Astrocyte (in vitro differentiated cells and primary cell): ENCODE data around the gene NACC1. TPM values are rescaled to one million over a fixed set of nuclear protein-coding genes. Genes with fewer than 3 reads are reported as not detected.
A peak's percentile ranks its signal among the peaks of the same experiment; 100 is the strongest.

Experiments used
- DNase-seq: peaks from one replicate; pipeline ENCODE4 v3.0.0-alpha.2; 2010; ENCODE audit warnings: low read depth
- FAIRE-seq: peaks from 2 replicates; lab custom pipeline; 2011; peaks lifted over from hg19 to GRCh38; lab: Jason Lieb, UNC
- H2AFZ ChIP-seq: 2 replicates; pipeline ENCODE4 v1.6.0; 2012; ENCODE audit warnings: low read depth, low read length, inconsistent platforms
- H3K27ac ChIP-seq: 2 replicates; pipeline ENCODE4 v1.5.1; 2011; ENCODE audit warnings: low read depth, low read length, inconsistent platforms
- H3K27me3 ChIP-seq: 2 replicates; pipeline ENCODE4 v1.6.0; 2011; ENCODE audit warnings: low read length, inconsistent platforms; ENCODE audit not compliant: insufficient read depth
- H3K36me3 ChIP-seq: 2 replicates; pipeline ENCODE4 v1.5.1; 2011; ENCODE audit warnings: low read length, inconsistent platforms; ENCODE audit not compliant: insufficient read depth
- H3K4me1 ChIP-seq: 2 replicates; pipeline ENCODE4 v1.5.1; 2011; ENCODE audit warnings: low read length, inconsistent platforms; ENCODE audit not compliant: insufficient read depth
- H3K4me2 ChIP-seq: 2 replicates; pipeline ENCODE4 v1.6.0; 2012; ENCODE audit warnings: low read length, inconsistent platforms
- H3K4me3 ChIP-seq: 2 replicates; pipeline ENCODE4 v1.5.1; 2011; ENCODE audit warnings: low read depth, mild to moderate bottlenecking, low read length, inconsistent platforms; ENCODE audit not compliant: insufficient read depth
- H3K79me2 ChIP-seq: 2 replicates; pipeline ENCODE4 v1.6.0; 2012; ENCODE audit warnings: mild to moderate bottlenecking, low read length, inconsistent platforms; ENCODE audit not compliant: insufficient read depth
- H3K9ac ChIP-seq: 2 replicates; pipeline ENCODE4 v1.6.0; 2012; ENCODE audit warnings: mild to moderate bottlenecking, low read length, inconsistent platforms
- H3K9me3 ChIP-seq: 2 replicates; pipeline ENCODE4 v1.5.1; 2012; ENCODE audit warnings: low read depth, mild to moderate bottlenecking, low read length, inconsistent platforms; ENCODE audit not compliant: insufficient read depth
- H4K20me1 ChIP-seq: 2 replicates; pipeline ENCODE4 v1.6.0; 2012; ENCODE audit warnings: low read length, inconsistent platforms; ENCODE audit not compliant: insufficient read depth
- H3K27ac Mint-ChIP-seq: one replicate; pipeline ENCODE4 v1.8.0; 2021; ENCODE audit warnings: mild to moderate bottlenecking, mixed read lengths; ENCODE audit not compliant: unreplicated experiment
- H3K27me3 Mint-ChIP-seq: one replicate; pipeline ENCODE4 v1.8.0; 2021; ENCODE audit warnings: low read depth, mixed read lengths; ENCODE audit not compliant: unreplicated experiment
- H3K36me3 Mint-ChIP-seq: one replicate; pipeline ENCODE4 v1.8.0; 2021; ENCODE audit warnings: low read depth, mixed read lengths; ENCODE audit not compliant: unreplicated experiment
- H3K4me1 Mint-ChIP-seq: one replicate; pipeline ENCODE4 v1.8.0; 2021; ENCODE audit warnings: low read depth, mixed read lengths; ENCODE audit not compliant: unreplicated experiment
- H3K4me3 Mint-ChIP-seq: one replicate; pipeline ENCODE4 v1.8.0; 2021; ENCODE audit warnings: mild to moderate bottlenecking, moderate library complexity, mixed read lengths; ENCODE audit not compliant: unreplicated experiment
- H3K9me3 Mint-ChIP-seq: one replicate; pipeline ENCODE4 v1.8.0; 2021; ENCODE audit warnings: mild to moderate bottlenecking, mixed read lengths; ENCODE audit not compliant: unreplicated experiment
- EZH2 ChIP-seq: IDR thresholded peaks from 2 replicates; pipeline ENCODE4 v1.6.1; 2012; ENCODE audit warnings: mild to moderate bottlenecking, low read length, inconsistent platforms; ENCODE audit not compliant: insufficient read depth
- total RNA-seq: library from RNA; stranded (reverse); gene quantifications from 2 replicates; pipeline ENCODE4 v1.2.1, GENCODE V29; 2021
- TF ChIP-seq, protein P1 (sequence below): IDR thresholded peaks from 2 replicates; pipeline ENCODE4 v1.5.1; 2011; ENCODE audit warnings: low read depth, mild to moderate bottlenecking, inconsistent platforms, low read length, moderate library complexity; ENCODE audit not compliant: insufficient read depth

Gene NACC1
- total RNA-seq, 1 donor from 2014 or later = 104 TPM

DNA sequence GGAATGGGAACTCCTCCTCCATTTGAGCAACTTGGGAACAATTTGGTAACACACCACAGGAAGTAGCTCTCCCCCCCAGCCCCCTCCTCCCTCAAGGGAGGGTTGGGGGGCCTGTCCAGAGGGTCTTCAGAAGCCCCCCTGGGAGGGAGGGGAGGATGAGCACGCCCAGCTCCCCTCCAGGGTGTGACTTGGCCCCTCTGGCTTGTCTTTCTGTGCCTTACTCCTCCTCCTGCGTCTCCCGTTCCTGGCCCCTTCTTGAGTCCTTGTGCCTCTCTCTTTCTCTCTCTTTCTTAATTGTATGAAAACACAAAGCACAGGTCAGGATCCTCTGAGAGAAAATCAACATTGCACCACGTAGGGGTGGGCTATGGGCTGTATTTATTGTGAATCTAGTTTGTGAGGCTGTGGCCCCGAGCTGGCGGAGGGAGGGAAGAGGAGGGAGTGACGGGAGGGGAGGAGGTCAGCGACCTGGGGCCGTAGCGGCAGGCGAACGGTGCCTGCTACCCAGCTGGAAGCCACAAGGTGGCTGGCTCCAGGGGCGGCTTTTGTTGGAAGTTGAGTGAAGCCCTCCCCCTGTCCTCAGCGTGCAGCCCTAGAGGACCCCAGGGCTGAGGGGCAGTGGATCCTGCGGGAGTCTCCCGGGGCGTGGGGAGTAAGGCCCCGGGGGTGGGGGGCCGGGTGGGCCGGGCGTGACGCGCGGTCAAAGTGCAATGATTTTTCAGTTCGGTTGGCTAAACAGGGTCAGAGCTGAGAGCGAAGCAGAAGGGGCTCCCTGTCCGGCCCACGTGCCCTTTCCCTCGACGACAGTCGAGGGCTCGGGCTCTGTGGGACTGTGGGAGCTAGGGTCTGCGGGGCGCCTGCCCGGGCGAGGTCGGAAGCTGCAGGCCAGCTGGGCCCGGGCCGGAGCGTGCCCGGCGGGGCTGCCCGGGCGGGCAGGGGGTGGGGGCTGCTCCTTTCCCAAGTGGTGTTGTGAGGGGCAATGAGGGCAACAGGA is 21.8 kb upstream of the NACC1 start:
- H3K4me2 ChIP-seq = no peak overlapping the region
- H3K9ac ChIP-seq = no peak overlapping the region
- Mint-ChIP-seq H3K4me3 (peak overlapping the region; percentile 54), H3K27ac (peak overlapping the region; percentile 5), H3K36me3 (peaks cover 6% of the 10 kb centered on the region), H3K4me1 (peaks cover 14% of the 10 kb centered on the region), H3K9me3 (peaks cover 10% of the 10 kb centered on the region), H3K27me3 (peaks cover 34% of the 10 kb centered on the region)
- TF ChIP-seq EZH2 = no peak
- TF ChIP-seq, protein P1, sequence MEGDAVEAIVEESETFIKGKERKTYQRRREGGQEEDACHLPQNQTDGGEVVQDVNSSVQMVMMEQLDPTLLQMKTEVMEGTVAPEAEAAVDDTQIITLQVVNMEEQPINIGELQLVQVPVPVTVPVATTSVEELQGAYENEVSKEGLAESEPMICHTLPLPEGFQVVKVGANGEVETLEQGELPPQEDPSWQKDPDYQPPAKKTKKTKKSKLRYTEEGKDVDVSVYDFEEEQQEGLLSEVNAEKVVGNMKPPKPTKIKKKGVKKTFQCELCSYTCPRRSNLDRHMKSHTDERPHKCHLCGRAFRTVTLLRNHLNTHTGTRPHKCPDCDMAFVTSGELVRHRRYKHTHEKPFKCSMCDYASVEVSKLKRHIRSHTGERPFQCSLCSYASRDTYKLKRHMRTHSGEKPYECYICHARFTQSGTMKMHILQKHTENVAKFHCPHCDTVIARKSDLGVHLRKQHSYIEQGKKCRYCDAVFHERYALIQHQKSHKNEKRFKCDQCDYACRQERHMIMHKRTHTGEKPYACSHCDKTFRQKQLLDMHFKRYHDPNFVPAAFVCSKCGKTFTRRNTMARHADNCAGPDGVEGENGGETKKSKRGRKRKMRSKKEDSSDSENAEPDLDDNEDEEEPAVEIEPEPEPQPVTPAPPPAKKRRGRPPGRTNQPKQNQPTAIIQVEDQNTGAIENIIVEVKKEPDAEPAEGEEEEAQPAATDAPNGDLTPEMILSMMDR = no peak
- H3K4me1 ChIP-seq = peaks cover 31% of the 10 kb centered on the region
- FAIRE-seq (no peak), DNase-seq (no peak)
- no peaks in the 10 kb centered on the region for H3K79me2 ChIP-seq
- H2AFZ ChIP-seq = no peak overlapping the region
- peaks cover 6% of the 10 kb centered on the region for H4K20me1 ChIP-seq
- no peaks in the 10 kb centered on the region for H3K36me3 ChIP-seq
- no peak overlapping the region for H3K4me3 ChIP-seq
- no peaks in the 10 kb centered on the region for H3K9me3 ChIP-seq
- no peak overlapping the region for H3K27ac ChIP-seq
- no peaks in the 10 kb centered on the region for H3K27me3 ChIP-seq

DNA sequence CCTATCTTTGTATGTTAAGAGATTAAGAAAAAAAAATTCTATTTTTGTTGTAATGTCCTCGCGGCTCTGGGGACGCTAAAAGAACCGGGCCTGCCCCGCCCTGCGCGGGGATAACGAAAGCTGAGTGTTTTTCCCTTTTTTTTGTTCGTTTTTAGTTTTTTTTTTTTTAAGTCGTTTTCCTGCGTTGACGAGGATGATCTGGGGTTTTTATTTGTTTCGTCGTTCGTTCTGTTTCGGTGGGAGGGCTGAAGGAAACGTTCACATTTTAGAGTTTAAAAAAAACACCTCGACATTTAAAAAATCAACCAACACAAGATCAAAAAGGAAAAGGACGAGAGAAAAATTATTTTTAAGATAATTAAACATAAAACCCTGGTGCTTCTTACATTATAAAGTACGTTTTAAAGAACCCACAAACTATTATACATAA is 21.0 kb upstream of the NACC1 start:
- no peak overlapping the region for H3K9ac ChIP-seq
- no peak overlapping the region for H3K27ac ChIP-seq
- H4K20me1 ChIP-seq = peaks cover 6% of the 10 kb centered on the region
- no peaks in the 10 kb centered on the region for H3K79me2 ChIP-seq
- no peak overlapping the region for H3K4me3 ChIP-seq
- H3K4me1 Mint-ChIP-seq = peaks cover 7% of the 10 kb centered on the region
- peaks cover 23% of the 10 kb centered on the region for H3K4me1 ChIP-seq
- no peak overlapping the region for H3K27ac Mint-ChIP-seq
- H3K4me2 ChIP-seq = no peak overlapping the region
- DNase-seq = no peak
- no peak for FAIRE-seq
- peaks cover 10% of the 10 kb centered on the region for H3K9me3 Mint-ChIP-seq
- no peaks in the 10 kb centered on the region for H3K9me3 ChIP-seq
- no peak overlapping the region for H2AFZ ChIP-seq
- TF ChIP-seq, protein P1 = no peak
- TF ChIP-seq EZH2 = no peak
- no peaks in the 10 kb centered on the region for H3K27me3 ChIP-seq
- no peaks in the 10 kb centered on the region for H3K36me3 ChIP-seq
- H3K36me3 Mint-ChIP-seq = peaks cover 5% of the 10 kb centered on the region
- H3K27me3 Mint-ChIP-seq = peaks cover 38% of the 10 kb centered on the region
- H3K4me3 Mint-ChIP-seq = no peak overlapping the region
